GM12874 (cell line): ENCODE measurements around the gene ZNF81.

Source experiments
- TF ChIP-seq, protein P1 (sequence below): IDR thresholded peaks from 2 replicates; pipeline ENCODE4 v1.5.1; 2011; ENCODE audit warnings: low read depth, mild to moderate bottlenecking, control low read depth, low read length, moderate library complexity; ENCODE audit not compliant: insufficient read depth

ZNF81 gene

DNA sequence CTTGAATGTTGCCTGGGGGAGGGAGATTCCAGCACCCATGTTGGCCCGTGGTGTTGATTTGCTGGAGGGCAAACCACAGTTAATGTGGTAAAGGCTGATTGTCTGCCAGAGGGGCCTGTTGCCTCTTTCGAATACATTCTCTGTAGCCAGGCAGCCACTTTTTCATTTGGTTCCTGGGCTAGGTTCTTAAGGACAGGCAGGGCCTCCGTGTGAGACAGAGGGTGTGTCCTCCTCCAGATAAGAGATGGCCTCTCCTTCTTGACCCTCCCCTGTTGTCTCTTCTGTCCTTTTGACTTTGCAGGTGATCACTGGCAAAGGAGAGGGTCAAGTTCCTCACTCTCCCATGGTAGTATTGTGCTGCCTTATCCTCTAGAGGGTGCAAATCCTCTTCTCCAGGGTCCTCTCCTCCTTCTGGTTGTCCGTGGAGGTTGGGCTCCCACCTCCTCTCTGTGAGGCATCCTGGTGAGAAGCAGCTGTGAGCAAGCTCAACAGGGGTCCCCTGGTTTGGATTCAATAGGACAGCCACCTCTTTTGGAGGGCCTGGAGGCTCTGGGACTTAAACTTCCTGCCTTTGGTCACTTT, 122.2 kb downstream of the ZNF81 start:
- TF ChIP-seq, protein P1, sequence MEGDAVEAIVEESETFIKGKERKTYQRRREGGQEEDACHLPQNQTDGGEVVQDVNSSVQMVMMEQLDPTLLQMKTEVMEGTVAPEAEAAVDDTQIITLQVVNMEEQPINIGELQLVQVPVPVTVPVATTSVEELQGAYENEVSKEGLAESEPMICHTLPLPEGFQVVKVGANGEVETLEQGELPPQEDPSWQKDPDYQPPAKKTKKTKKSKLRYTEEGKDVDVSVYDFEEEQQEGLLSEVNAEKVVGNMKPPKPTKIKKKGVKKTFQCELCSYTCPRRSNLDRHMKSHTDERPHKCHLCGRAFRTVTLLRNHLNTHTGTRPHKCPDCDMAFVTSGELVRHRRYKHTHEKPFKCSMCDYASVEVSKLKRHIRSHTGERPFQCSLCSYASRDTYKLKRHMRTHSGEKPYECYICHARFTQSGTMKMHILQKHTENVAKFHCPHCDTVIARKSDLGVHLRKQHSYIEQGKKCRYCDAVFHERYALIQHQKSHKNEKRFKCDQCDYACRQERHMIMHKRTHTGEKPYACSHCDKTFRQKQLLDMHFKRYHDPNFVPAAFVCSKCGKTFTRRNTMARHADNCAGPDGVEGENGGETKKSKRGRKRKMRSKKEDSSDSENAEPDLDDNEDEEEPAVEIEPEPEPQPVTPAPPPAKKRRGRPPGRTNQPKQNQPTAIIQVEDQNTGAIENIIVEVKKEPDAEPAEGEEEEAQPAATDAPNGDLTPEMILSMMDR = peak; percentile 9; the same call in 1 of the 2 replicates

DNA sequence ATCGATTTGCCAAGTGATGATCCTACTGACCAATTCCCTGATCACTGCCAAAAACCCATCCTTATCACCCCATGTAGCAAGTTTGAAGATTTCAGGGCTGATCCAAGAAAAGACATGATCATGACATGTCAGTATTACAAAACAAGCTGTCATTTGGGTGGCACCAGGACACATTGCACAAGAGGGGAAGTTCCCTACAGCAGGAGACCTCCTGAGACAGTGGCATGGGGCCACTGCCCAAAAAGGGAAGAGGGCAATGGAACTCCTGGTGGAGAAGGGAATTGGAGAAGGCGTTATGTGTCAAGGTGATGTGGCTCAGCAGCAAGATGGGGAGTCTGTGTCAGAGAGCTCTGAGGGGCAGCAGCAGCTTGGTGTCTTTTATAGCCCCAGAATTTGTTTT, 123.7 kb downstream of the ZNF81 start:
- TF ChIP-seq, protein P1 = no peak
